Panc1 (cell line): ENCODE results near the gene HSF2BP.

ENCODE experiments used
- CTCF ChIP-seq: fragments of 450-650 bp; IDR thresholded peaks from 2 replicates; pipeline ENCODE4 v1.5.1; 2017; ENCODE audit warnings: mild to moderate bottlenecking
- POLR2AphosphoS5 ChIP-seq: IDR thresholded peaks from 2 replicates; pipeline ENCODE4 v1.6.1; 2012; ENCODE audit warnings: mild to moderate bottlenecking, low read depth, low read length, moderate library complexity
- REST ChIP-seq, 2 experiments: IDR thresholded peaks; 2 replicates each; pipeline ENCODE4 v1.6.1; 2011 to 2012; ENCODE audit warnings: low read depth in 2 of 2, control low read depth in 1 of 2, low read length in 1 of 2, mild to moderate bottlenecking in 1 of 2, moderate library complexity in 1 of 2; ENCODE audit not compliant: insufficient read depth in 1 of 2
- TCF7L2 ChIP-seq: IDR thresholded peaks from 2 replicates; pipeline ENCODE4 v1.6.1; 2011; ENCODE audit warnings: mild to moderate bottlenecking, low read depth, low read length, inconsistent platforms

GRCh38 chr21:43618940-43619339, 40.3 kb downstream of the HSF2BP start:
- TF ChIP-seq POLR2AphosphoS5 (no peak), CTCF (no peak), REST (IDR thresholded peaks at IDR 0.05; ENCODE audit: insufficient read depth in 1 of 2, low read depth in 2 of 2, low read length in 1 of 2) (no peak), TCF7L2 (no peak)
